NB4 (cell line): ENCODE measurements around the gene OPRD1.

Source experiments
- DNase-seq: peaks from one replicate; pipeline ENCODE4 v3.0.0; 2010; ENCODE audit warnings: low read depth
- H3K4me3 ChIP-seq: one replicate; pipeline ENCODE4 v1.5.1; 2011; ENCODE audit warnings: mild to moderate bottlenecking, low read depth, low read length, moderate library complexity
- MYC ChIP-seq: IDR thresholded peaks from 2 replicates; pipeline ENCODE4 v1.6.1; 2011; ENCODE audit warnings: low read depth, low read length
- POLR2A ChIP-seq: IDR thresholded peaks from 2 replicates; pipeline ENCODE4 v1.6.1; 2011; ENCODE audit warnings: mild to moderate bottlenecking; ENCODE audit not compliant: insufficient read length; ENCODE audit errors: extremely low read depth
- TF ChIP-seq, protein P1 (sequence below): IDR thresholded peaks from 2 replicates; pipeline ENCODE4 v1.6.1; 2011; ENCODE audit warnings: low read depth, low read length
- TF ChIP-seq, protein P2 (sequence below): IDR thresholded peaks from one replicate; pipeline ENCODE4 v1.5.1; 2012; ENCODE audit warnings: low read depth, low read length

Gene OPRD1

DNA sequence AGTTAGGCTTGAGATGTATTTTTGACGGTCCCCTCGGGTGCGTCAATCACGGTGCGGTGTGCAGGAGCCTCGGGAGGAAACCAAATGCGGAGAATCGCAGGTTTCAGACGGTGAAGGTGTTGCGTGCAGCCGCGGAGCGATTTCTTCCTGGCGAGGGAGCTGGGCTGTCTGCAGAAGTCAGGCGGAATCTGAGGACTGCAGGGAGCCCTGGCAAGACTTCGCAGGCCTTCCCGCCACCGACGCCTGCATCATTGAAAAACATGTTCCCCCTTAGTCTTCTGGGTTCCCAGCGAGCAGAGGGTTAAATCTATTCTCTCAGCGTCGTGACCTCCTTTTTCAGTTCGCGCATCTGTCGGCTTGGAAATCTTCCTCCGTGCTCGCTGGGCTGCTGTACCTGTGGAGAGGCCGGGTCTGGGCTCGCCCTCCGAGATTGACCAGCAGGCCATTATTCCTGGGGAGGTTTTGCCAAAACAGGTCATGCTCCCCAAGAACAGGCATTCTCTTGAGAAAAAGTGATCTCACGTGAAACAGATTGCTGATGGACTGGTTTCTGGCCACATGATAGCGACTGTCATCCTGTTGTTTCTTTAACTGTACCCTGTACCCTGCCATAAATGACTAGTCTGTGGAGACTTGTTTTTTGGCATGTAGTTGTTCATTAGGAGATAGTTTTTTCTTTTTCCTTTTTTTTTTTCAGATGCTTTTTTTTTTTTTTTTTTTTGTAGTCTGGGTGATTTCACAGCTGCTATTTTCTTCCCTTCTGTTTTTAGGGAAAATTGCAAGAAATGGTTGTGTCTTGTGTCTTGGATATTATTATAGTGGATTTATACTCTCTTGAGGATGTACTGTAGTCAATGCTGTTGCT lies 103.3 kb downstream of the OPRD1 start:
- DNase-seq: peak; percentile 70
- H3K4me3 ChIP-seq: peak overlapping the region; percentile 77
- TF ChIP-seq, protein P1, sequence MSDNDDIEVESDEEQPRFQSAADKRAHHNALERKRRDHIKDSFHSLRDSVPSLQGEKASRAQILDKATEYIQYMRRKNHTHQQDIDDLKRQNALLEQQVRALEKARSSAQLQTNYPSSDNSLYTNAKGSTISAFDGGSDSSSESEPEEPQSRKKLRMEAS: no peak
- TF ChIP-seq POLR2A: no peak
- TF ChIP-seq, protein P2, sequence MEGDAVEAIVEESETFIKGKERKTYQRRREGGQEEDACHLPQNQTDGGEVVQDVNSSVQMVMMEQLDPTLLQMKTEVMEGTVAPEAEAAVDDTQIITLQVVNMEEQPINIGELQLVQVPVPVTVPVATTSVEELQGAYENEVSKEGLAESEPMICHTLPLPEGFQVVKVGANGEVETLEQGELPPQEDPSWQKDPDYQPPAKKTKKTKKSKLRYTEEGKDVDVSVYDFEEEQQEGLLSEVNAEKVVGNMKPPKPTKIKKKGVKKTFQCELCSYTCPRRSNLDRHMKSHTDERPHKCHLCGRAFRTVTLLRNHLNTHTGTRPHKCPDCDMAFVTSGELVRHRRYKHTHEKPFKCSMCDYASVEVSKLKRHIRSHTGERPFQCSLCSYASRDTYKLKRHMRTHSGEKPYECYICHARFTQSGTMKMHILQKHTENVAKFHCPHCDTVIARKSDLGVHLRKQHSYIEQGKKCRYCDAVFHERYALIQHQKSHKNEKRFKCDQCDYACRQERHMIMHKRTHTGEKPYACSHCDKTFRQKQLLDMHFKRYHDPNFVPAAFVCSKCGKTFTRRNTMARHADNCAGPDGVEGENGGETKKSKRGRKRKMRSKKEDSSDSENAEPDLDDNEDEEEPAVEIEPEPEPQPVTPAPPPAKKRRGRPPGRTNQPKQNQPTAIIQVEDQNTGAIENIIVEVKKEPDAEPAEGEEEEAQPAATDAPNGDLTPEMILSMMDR: no peak

DNA sequence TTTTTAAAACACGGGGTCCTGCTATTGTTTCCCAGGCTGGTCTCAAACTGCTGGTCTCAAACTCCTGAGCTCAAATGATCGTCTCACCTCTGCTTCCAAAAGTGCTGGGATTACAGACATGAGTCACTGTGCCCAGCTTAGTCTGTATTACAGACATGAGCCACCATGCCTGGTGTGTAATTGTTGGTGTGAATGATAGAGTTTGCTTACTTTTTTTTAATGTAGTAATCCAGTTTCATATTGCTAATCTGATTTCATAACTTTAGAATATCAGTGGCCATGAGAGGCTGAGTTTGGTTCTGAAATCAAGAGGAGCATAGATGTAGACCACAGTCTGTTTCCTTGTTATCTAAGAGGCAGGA lies 105.8 kb downstream of the OPRD1 start:
- no peak for DNase-seq
- no peak overlapping the region for H3K4me3 ChIP-seq
- TF ChIP-seq MYC (no peak), POLR2A (no peak)
- TF ChIP-seq, protein P2: no peak
- TF ChIP-seq, protein P1: no peak
